SK-N-MC (cell line): ENCODE data around the gene TTC9C.
"Not testable (repeated sequence)": the region's sequence is repeated elsewhere in the genome, so short reads cannot be mapped to it uniquely, and the experiment has no call there.

ENCODE experiments used
- DNase-seq: peaks from one replicate; pipeline ENCODE4 v3.0.0-alpha.2; 2011; ENCODE audit warnings: low read depth, low spot score
- H3K27ac ChIP-seq: fragments of 200-600 bp; sonication (generic); 2 replicates; pipeline ENCODE4 v1.5.1; 2016; ENCODE audit warnings: mixed run types
- H3K36me3 ChIP-seq: fragments of 200-600 bp; sonication (generic); 2 replicates; pipeline ENCODE4 v1.6.1; 2017; ENCODE audit warnings: antibody characterized with exemption, low read length, mixed read lengths; ENCODE audit not compliant: insufficient read depth
- H3K4me3 ChIP-seq: fragments of 200-600 bp; sonication (generic); 2 replicates; pipeline ENCODE4 v1.5.1; 2016
- H3K9ac ChIP-seq: fragments of 200-600 bp; sonication (generic); 2 replicates; pipeline ENCODE4 v1.8.0; 2017; ENCODE audit warnings: mixed run types, mixed read lengths; ENCODE audit not compliant: insufficient read length
- H3K9me3 ChIP-seq: fragments of 200-600 bp; sonication (generic); 2 replicates; pipeline ENCODE4 v1.6.1; 2017; ENCODE audit warnings: low read depth, mild to moderate bottlenecking, antibody characterized with exemption, low read length, moderate library complexity, mixed read lengths
- EZH2 ChIP-seq: fragments of 200-600 bp; sonication (generic); IDR thresholded peaks from one replicate; pipeline ENCODE4 v1.6.1; 2017; ENCODE audit warnings: antibody characterized with exemption
- FOXP2 ChIP-seq: optimal IDR thresholded peaks from 2 replicates; pipeline ENCODE3; 2011; ENCODE audit warnings: mild to moderate bottlenecking, moderate library complexity; ENCODE audit not compliant: insufficient read depth; ENCODE audit errors: extremely low read length, control extremely low read depth
- POLR2AphosphoS5 ChIP-seq: IDR thresholded peaks from 2 replicates; pipeline ENCODE4 v1.6.1; 2012; ENCODE audit warnings: mild to moderate bottlenecking, low read depth, low read length, borderline replicate concordance

TTC9C gene

DNA sequence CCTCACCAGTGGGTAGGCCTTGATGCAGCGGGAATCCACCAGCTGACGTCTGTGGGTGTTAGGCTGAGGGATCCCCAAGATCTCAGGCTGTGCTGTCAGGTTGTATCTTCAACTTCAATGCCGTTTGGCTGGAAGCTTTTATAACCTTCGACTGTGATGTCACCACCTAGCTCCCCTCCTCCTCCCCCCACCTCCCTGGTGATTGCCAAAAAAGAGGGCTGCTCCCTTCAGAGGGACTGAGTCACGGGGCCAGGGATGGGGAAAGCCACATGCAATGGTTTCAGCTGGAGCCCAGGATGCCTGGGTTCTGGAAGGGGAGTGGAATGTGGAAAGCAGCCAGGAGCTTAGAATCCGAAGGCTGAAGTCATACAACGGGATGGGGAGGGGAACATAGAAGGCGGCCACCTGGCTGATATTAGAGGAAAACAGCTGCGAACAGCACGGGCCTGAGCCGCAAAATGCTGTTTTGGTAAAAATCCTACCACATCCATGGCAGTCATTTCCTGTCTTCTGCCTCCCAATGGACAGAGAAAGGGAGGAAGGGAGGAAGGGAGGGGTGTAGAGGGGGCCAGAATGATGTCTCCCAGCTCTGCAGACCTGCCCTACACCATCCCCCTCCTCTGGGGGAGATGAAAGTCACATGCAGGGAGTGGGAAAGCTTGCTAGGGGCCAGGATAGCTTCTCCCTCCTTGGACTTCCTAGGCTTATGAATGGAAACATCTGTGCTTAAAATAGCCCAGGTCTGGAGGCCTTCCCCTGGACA, 38.7 kb upstream of the TTC9C start, which contains the start of gene LRRN4CL:
LRRN4CL (minus strand) TSS at position 110 of the 763 bp plus-strand sequence. CDS start 1,022 bp downstream, outside the sequence.
- peak within 1 kb of the TSS; percentile 58 for H3K4me3 ChIP-seq
- H3K9me3 ChIP-seq: no peaks in the 10 kb centered on the region
- H3K27ac ChIP-seq: peak within 1 kb of the TSS; percentile 88
- peak within 1 kb of the TSS; percentile 53 for H3K9ac ChIP-seq
- peaks cover 36% of the 10 kb centered on the region for H3K36me3 ChIP-seq
- DNase-seq: no peak
- peak; percentile 32; the same call in 1 of the 2 replicates for TF ChIP-seq POLR2AphosphoS5
- TF ChIP-seq EZH2: no peak

DNA sequence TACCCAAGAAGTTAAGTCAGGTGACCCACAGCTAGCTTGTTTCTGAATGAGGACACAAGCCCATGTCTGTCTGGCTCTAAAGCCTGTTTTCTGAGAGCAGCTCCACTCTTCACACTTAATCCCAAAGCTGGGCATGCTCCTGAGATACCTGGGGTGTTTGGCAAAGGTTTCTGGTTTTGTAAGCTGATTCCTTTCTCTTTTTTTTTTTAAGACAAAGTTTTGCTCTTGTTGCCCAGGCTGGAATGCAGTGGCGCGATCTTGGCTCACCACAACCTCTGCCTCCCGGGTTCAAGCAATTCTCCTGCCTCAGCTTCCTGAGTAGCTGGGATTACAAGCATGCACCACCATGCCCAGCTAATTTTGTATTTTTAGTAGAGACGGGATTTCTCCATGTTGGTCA, 34.7 kb upstream of the TTC9C start:
- not testable (repeated sequence) for H3K27ac ChIP-seq, H3K4me3 ChIP-seq, H3K9ac ChIP-seq, H3K9me3 ChIP-seq, DNase-seq
- H3K36me3 ChIP-seq: peaks cover 36% of the 10 kb centered on the region

DNA sequence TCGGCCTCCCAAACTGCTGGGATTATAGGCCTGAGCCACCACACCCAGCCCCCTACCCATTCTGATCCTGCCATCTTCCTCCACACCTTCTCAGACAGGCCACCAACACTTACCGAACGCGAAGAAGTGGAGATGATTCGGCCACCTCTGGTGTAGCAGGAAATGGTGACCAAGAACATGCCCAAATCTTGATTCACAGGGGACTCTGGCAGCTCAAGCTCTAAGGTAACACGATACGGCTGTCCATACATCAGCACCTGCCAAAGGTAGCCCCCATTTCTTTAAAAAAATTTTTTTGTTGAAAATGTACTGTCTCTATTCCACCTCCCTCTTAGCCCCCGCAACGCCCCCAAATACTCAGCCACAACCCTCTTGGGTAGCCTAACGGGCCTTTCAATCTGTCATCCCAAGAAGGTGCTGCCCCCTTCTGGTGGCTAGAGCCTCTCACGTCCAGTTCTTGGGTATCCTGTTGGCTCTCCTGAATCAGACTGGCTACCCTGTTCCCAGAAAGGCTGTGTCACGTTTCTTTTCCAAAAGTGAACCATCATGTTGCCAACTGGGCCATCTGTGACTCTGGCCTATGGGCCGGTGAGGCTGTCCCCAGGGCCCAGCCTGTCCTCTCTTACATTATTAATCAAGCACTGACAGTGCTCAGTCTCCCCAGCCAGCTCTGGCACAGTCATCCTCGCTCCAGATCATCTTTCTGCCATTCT, 33.7 kb upstream of the TTC9C start:
- no peak for TF ChIP-seq POLR2AphosphoS5
- no peak for TF ChIP-seq EZH2
- peaks cover 36% of the 10 kb centered on the region for H3K36me3 ChIP-seq
- H3K9me3 ChIP-seq: no peaks in the 10 kb centered on the region
- DNase-seq: no peak
- H3K27ac ChIP-seq: no peak overlapping the region
- H3K4me3 ChIP-seq: no peak overlapping the region
- no peak overlapping the region for H3K9ac ChIP-seq

DNA sequence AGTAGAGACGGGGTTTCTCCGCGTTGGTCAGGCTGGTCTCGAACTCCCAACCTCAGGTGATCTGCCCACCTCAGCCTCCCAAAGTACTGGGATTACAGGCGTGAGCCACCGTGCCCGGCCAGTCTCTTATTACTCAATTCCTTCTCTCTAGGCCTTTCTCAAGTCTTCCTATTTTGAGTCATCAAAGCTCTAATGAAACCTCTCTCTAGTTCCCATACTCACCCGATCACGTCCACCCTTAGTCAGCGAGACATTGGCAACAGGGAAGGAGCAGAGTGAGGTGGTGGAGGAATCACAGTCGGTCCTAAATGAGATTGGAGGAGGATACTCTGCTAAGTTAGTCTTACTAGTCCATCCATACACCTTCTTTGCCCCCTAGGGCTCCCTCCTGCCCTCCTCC, 26.0 kb upstream of the TTC9C start:
- no peak overlapping the region for H3K27ac ChIP-seq
- H3K4me3 ChIP-seq: no peak overlapping the region
- H3K9me3 ChIP-seq: no peaks in the 10 kb centered on the region
- peaks cover 24% of the 10 kb centered on the region for H3K36me3 ChIP-seq
- TF ChIP-seq EZH2 (no peak), FOXP2 (no peak), POLR2AphosphoS5 (no peak)
- DNase-seq: no peak
- no peak overlapping the region for H3K9ac ChIP-seq

DNA sequence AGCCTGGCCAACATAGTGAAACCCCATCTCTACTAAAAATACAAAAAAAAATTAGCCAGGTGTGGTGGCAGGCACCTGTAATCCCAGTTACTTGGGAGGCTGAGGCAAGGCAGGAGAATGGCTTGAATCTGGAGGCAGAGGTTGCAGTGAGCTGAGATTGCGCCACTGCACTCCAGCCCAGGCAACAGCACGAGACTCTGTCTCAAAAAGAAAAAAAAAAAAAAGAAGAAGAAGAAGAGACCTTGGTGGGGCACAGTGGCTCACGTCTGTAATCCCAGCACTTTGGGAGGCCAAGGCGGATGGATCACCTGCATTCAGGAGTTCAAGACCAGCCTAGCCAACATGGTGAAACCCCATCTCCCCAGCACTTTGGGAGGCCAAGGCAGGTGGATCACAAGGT, 24.4 kb upstream of the TTC9C start:
- H3K9me3 ChIP-seq, H3K27ac ChIP-seq, H3K9ac ChIP-seq, H3K4me3 ChIP-seq, DNase-seq: not testable (repeated sequence)
- H3K36me3 ChIP-seq: peaks cover 33% of the 10 kb centered on the region

DNA sequence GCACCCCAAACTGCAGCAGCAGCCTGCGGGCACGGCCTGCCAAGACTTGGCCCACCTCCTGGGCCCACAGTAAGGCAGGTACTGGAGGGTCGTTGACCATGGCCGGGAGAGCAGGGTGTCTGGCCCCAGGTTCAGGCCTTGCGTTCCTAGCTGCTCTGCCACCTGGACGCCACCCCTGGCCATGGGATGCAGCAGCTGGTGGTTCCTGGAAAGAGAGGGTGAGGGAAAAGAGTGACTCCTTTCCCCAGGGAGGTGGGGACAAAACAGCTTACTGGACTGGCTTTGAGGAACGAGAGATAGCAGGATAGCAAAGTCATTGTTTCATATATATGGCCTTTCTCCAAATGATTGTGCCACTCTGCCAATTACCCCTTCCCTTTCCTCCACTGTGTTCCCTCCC, 22.9 kb upstream of the TTC9C start:
- H3K9ac ChIP-seq: peak overlapping the region; percentile 67
- peaks cover 42% of the 10 kb centered on the region for H3K36me3 ChIP-seq

DNA sequence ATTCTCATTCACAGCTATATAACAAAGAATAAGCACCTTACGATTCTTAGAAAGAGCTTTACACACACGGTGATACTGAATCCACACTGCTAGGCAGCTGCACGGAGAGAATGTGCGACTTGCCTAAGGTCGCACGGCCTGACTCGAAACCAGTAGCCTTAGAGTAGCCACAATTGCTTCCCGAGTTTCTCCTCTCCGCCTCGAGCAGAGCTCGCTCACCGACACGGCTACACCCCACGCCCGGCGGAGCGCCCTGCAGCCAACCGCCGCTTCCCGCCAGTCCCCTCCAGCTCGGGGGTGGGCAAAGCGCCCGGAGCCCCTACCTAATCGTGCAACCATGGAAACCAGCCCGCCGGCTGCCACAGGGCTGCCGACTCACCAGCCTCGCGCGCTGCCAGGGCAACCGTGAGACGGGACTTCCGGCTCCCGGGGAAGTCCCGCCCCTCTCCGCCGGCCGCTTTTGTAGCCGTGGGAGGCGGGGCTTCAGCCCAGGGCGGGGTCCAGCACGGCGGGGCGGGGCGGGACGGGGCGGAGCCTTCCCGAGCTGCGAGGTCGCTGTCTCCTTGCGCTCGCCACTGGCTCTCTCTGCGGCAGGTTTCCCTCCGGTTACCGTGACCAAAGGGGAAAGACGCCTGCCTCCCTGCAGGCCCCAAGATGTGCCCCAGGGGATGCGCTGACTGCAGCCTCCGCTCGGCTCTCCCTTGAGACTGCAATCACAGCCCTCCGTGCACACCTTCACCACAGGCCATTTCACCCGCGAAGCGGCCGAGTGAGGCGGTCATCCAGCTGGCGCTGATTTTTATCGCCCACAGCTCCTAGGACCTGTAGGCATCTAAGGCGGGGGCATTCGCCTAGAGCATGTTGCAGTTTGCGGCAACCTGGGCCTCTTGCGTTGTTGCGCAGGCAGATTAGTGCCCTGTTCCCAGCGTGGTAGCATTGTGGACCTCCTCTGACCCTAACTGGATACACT, 22.1 kb upstream of the TTC9C start:
- no peak for DNase-seq
- H3K36me3 ChIP-seq: peaks cover 45% of the 10 kb centered on the region
- TF ChIP-seq EZH2 (no peak), FOXP2 (no peak), POLR2AphosphoS5 (peak; percentile 95)
- peak overlapping the region; percentile 79 for H3K4me3 ChIP-seq
- peak overlapping the region; percentile 67 for H3K9ac ChIP-seq
- H3K27ac ChIP-seq: peak overlapping the region; percentile 64
- no peaks in the 10 kb centered on the region for H3K9me3 ChIP-seq

More for the DNA sequence above, 22.9 kb upstream of the TTC9C start:
- TF ChIP-seq POLR2AphosphoS5: no peak
- TF ChIP-seq EZH2: no peak
- H3K9me3 ChIP-seq: no peaks in the 10 kb centered on the region
- H3K27ac ChIP-seq: peak overlapping the region; percentile 51
- peak overlapping the region; percentile 79 for H3K4me3 ChIP-seq
- DNase-seq: no peak

DNA sequence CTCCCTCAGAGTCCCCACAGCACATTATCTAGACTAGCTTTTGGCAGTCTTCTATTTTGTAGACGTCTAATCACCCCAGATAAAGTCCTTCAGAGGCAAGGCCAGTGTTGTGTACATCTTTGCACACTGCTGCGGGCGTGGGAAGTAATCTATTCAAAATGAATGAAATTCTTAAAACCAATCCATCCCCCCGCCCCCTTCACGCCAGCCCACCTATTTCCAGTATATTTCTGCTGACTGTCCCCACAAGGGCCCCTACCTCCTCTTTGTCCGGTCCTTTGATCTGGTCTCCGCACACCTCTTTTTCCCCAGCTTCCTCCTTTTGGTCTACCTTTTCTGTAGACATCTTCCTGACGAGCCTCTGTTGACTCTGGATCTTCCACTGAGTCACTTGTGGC, 21.4 kb upstream of the TTC9C start:
- H3K9ac ChIP-seq: peak overlapping the region; percentile 47
- no peak for TF ChIP-seq EZH2
- DNase-seq: no peak
- H3K9me3 ChIP-seq: no peaks in the 10 kb centered on the region
- H3K36me3 ChIP-seq: peaks cover 43% of the 10 kb centered on the region
- H3K27ac ChIP-seq: peak overlapping the region; percentile 64
- peak overlapping the region; percentile 79 for H3K4me3 ChIP-seq
